HepG2 (cell line): ENCODE data around the gene CES2. TPM values are rescaled to one million over a fixed set of nuclear protein-coding genes. Genes with fewer than 3 reads are reported as not detected.

Experiments
- KLF16 ChIP-seq, 2 experiments: sonication (generic) in 1 of 2; formaldehyde crosslinking in 1 of 2; IDR thresholded peaks; 2 replicates each; pipeline versions ENCODE4 v1.6.1 to v1.8.0; 2016 to 2023; ENCODE audit warnings: missing genetic modification reagents in 2 of 2, missing compliant biosample characterization in 1 of 2
- ZHX2 ChIP-seq, 2 experiments: sonication (generic) in 1 of 2; formaldehyde crosslinking in 1 of 2; IDR thresholded peaks; 2 replicates each; pipeline versions ENCODE4 v1.6.1 to v1.9.0; 2014 to 2022; ENCODE audit warnings: antibody characterized with exemption in 1 of 2, borderline replicate concordance in 1 of 2, inconsistent platforms in 1 of 2, low read depth in 1 of 2, missing genetic modification reagents in 1 of 2
- ZMYM3 ChIP-seq: sonication (generic); formaldehyde crosslinking; IDR thresholded peaks from 2 replicates; pipeline ENCODE4 v1.5.1; 2020; ENCODE audit warnings: mild to moderate bottlenecking, missing genetic modification reagents
- ZNF331 ChIP-seq: sonication (generic); formaldehyde crosslinking; IDR thresholded peaks from 2 replicates; pipeline ENCODE4 v1.4.0; 2020; ENCODE audit warnings: missing genetic modification reagents
- ZNF770 ChIP-seq: sonication (generic); formaldehyde crosslinking; IDR thresholded peaks from 2 replicates; pipeline ENCODE4 v1.5.0; 2020; ENCODE audit warnings: mild to moderate bottlenecking, missing genetic modification reagents
- polyA plus RNA-seq, 8 experiments: library from polyadenylated mRNA; depleted of rRNA in 3 of 8; stranded (reverse) in 7 of 8; unstranded in 1 of 8; fragments of >200 nt; fragmentation: Illumina TruSeq in 4 of 8; extraction: Trizol in 4 of 8; gene quantifications; 2 replicates each; pipeline versions ENCODE4 v1.2.1 to v1.2.3, GENCODE V29; 2011 to 2016; ENCODE audit warnings: low read depth in 4 of 8, missing spikeins in 1 of 8, mixed read lengths in 1 of 8; ENCODE audit not compliant: insufficient read depth in 1 of 8
- total RNA-seq, 5 experiments: library from RNA; depleted of rRNA; stranded (reverse); fragments of >200 nt; fragmentation: Illumina TruSeq; extraction: Trizol; gene quantifications; 2 replicates each; pipeline ENCODE4 v1.2.3, GENCODE V29; 2016; ENCODE audit warnings: low read depth in 1 of 5

The CES2 gene
- total and polyA plus RNA-seq, 2 of the 13 experiments (the other 11 are each of a cell fraction or from before 2014, with no cell fraction given): 50.6 to 63.8 TPM

- peak; percentile 86 for TF ChIP-seq ZNF770 (CRISPR knock-in tag)
- TF ChIP-seq ZMYM3 (CRISPR knock-in tag): peak; percentile 34; the same call in 1 of the 2 replicates
- TF ChIP-seq ZHX2 (IDR thresholded peaks at IDR 0.05; ENCODE audit: low read depth): no peak
- TF ChIP-seq ZHX2 (CRISPR knock-in tag; IDR thresholded peaks at IDR 0.05; ENCODE audit: borderline replicate concordance): 0 out of 2 replicates have a peak, but pooled peaks have one; percentile 62
- TF ChIP-seq ZNF331: no peak
- TF ChIP-seq KLF16 (CRISPR knock-in tag; IDR thresholded peaks at IDR 0.05): no peak
- TF ChIP-seq, all 625 proteins: peak for 13
Measured at GRCh38 chr16:66975302-66975893, 40.1 kb downstream of the CES2 start (continued).
